GM19455 (cell line): Measurements from ENCODE around the gene TTLL5.

Source experiments
- ATAC-seq: cut with Tn5 transposase; IDR thresholded peaks from one replicate; pipeline ENCODE4 v1.9.1; 2021; ENCODE audit not compliant: unreplicated experiment

The TTLL5 gene

GRCh38 chr14:75857199-75857598 lies 196.2 kb downstream of the TTLL5 start:
- no peak for ATAC-seq

DNA sequence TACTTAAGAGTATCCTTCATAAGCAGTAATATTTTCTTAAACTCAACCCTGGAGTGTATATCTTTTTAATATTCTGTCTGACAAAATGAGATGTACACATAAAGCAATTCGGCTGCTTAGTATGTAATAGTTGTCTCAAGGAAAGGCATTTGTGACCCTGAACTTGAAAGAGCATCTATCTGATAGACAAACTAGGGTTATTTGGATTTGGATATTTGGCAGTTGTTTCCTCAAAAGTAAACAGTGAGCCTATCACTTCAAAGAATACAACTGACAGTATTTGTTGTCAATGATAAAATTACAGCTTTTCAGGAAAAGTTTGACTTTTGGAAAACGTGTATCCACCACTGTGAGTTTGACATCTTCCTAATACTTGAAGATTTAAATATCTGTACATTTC lies 197.3 kb downstream of the TTLL5 start:
- no peak for ATAC-seq

GRCh38 chr14:75859746-75860145 lies 198.7 kb downstream of the TTLL5 start:
- ATAC-seq: no peak

DNA sequence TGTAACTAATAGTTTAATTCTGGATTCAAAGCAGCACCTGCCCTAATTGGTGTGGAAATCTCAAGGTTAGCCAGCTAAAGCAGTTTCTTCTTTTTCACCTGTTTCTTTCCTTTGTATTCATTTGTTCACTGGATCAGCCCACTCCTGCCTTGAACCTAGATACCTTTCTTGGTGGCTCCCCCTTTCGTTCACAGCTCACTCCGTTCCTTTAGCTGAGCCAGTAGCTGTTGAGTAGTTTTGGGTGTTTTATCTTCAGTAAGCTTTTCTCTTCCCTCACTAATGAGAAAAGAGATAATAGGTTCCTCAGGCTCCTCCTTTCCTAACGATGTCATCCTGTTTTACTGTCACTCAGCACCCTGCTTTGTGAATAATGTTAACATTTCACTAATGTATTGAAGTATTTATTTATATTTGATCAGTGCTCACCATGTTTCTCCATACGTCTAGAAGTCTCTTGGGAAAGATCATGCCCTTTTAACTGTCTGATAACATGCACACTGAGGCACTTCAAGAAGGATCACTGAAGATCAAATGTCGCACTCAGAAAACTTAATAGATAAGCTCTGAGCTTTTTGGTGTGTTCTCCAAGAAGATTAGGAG lies 199.6 kb downstream of the TTLL5 start:
- ATAC-seq: no peak

GRCh38 chr14:75861161-75861621 lies 200.1 kb downstream of the TTLL5 start:
- ATAC-seq: no peak

DNA sequence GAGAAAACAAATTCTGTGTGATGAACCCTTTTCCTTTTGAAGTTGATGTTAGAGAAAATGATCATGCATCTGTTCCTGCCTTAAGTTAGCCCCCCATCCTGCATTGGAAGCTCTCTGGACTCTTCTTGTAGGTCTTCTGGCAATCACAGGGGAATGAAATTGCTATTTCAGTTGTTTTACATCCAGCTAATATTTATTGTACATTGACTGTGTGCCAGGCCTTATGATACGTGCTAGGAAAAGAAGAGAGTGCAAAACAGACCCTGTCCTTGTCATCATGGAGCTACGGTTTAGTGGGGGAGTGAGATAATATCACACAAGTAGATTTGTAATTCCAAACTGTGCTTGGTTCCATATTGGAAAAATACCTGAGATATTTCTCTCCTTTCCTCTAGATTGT lies 202.2 kb downstream of the TTLL5 start:
- ATAC-seq: no peak

- ATAC-seq: no peak
Measured at GRCh38 chr14:75864352-75864751, 203.3 kb downstream of the TTLL5 start.

- ATAC-seq: no peak
Measured at GRCh38 chr14:75865531-75865930, 204.5 kb downstream of the TTLL5 start.

- no peak for ATAC-seq
Measured at GRCh38 chr14:75866970-75867369, 205.9 kb downstream of the TTLL5 start.

- ATAC-seq: no peak
Measured at GRCh38 chr14:75871181-75871880, 210.3 kb downstream of the TTLL5 start.

GRCh38 chr14:75875958-75876357 lies 214.9 kb downstream of the TTLL5 start:
- ATAC-seq: peak; percentile 98

DNA sequence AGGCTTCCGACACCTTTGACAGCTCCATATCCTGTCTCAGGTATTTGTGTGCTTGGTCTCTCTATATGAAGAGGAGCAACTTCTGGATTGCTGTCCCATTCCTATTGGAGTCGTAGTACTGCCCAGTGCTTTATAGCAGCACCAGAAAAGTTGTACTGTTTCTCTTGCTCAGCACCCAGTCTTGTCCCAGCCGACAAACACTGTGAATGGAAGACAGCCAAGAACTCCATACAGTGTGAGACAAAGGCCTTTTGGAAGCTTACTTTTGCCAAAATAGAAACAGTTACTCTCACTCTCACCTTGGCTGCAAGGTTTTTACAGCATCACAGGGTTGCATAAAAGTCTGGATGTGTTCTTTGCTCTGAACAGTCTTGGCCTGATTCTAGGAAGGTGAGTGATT lies 215.5 kb downstream of the TTLL5 start:
- no peak for ATAC-seq

DNA sequence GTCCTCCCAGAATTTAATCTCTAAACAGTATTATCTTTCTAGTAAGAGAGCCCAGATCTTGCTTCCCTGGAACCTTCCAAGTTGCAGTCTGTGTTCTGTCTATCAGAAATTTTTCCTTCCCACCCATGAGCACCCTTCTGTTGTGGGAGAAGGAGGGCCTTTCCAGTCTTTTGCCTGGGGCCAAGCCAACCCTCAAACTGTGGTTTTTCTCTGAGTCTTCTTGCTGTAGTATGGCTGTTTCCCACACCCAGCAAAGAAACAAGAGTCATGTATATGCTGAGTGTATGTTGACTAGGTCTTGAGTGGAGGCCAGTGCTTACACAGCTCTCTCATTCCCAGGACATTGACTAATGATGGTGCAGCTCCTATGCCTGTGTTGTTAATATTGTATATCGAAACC lies 216.2 kb downstream of the TTLL5 start:
- ATAC-seq: no peak

GRCh38 chr14:75877884-75878283 lies 216.8 kb downstream of the TTLL5 start:
- no peak for ATAC-seq

GRCh38 chr14:75879031-75879430 lies 218.0 kb downstream of the TTLL5 start:
- ATAC-seq: no peak

GRCh38 chr14:75880512-75880911 lies 219.5 kb downstream of the TTLL5 start:
- no peak for ATAC-seq

- ATAC-seq: no peak
Measured at GRCh38 chr14:75881994-75882393, 220.9 kb downstream of the TTLL5 start.

DNA sequence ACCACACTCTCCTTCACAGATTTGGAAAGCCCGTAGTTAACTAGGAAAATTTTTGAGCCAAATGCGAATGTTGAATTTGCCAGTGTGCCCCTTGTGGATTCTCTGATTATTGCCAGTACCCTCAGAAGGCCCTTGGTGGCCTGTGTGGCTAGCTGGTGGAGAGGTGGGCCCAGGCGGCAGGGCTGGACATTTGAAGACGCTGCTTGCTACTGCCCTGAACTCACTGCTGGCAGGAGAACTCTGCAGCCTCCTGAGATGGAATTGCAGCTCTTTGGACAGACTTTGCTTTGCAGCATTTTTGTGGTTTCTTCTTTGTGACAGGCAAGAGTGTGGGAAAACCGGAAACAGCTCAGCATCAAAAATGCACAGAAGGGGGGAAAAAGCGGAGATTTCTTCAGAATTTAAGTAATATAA lies 223.2 kb downstream of the TTLL5 start:
- no peak for ATAC-seq

- ATAC-seq: no peak
Measured at GRCh38 chr14:75885829-75886228, 224.8 kb downstream of the TTLL5 start.

DNA sequence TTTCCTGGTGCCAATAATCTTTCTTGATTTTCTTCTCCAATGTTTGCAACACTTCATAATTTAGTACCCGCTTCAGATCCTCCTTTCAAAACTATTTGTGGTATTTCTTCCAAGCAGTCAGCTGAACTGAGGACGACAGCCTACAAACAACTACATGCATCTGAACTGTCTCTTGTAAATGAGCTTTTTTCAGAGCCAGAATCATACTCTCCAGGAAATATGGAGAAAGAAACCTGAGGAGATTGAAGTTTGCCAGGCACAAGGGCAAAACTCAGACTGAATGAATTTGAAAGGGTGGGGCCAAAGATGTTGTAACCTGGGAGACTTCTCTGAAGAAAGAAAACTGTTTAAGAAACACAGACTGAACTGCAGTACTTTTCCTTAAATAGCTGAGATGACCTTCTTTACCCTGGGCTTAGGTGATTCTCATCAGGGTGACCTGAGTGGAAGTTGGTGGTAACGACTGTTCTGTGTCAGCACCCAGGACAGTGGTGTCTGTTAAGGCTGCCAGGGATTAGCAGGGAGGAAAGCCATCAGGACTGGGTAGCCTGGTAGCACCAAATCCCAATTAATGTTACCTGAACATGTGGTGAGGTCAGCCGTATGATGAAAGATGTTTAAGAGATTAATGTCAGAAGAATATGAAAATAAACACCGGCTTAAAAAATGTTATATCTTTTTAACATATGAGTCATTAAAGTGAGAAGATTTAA lies 225.7 kb downstream of the TTLL5 start:
- no peak for ATAC-seq

GRCh38 chr14:75888945-75889344 lies 227.9 kb downstream of the TTLL5 start:
- ATAC-seq: no peak

- ATAC-seq: no peak
Measured at GRCh38 chr14:75896341-75896740, 235.3 kb downstream of the TTLL5 start.
